ENCODE data around the gene VKORC1.

DNA sequence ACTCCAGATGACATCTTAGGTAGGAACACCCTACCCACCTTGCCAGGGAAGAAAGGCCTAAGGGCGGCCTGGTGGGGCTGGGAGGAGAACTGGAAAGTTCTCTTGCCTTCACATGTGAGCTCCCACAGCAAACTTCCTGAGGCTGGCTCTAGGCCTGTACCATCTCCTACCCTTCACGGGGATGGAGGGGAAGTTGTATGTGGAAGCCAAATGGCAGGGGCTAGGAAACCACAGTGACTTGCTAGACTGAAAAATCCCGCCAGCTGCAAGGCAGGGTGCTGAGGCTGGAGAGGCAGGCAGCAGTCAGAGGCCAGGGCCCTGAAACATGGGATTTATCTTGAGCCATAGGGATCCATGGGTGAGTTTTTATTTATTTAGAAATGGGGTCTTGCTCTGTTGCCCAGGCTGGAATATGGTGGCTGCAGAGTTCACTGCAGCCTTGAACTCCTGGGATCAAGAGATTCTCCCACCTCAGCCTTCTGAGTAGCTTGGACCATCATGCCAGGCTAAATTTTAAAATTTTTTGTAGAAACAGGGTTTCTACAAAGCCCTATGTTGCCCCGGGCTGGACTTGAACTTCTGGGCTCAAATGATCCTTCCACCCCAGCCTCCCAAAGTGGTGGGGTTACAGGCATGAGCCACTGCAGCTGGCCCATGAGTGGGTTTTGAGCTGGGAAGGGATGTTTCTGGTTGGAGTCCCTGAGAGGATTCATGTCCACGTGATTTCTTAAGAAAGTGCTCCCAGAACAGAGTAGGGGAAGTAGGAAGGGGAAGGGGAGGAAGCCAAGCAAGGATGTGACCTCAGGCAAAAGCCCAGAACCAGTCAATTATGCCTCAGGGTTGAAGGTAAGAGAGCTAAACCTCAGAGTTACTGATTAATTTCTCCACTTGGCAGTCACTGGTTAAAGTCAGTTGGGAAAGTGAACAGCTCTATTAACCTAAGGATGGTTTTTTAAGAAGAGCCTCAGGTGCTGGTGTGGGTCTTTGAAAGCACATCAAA lies 18.8 kb upstream of the VKORC1 start:
- TF ChIP-seq CTCF (IDR thresholded peaks at IDR 0.05) = no peak
- no peak for TF ChIP-seq ZFX (IDR thresholded peaks at IDR 0.05; ENCODE audit: borderline replicate concordance)

All from 22Rv1 (cell line).